DOHH2 (cell line): ENCODE results near the gene TXLNB.
"Not testable (repeated sequence)": the region's sequence is repeated elsewhere in the genome, so short reads cannot be mapped to it uniquely, and the experiment has no call there.

Experiments used
- H3F3A ChIP-seq: fragments of 200-600 bp; sonication (generic), shearing (Covaris generic); 2 replicates; pipeline ENCODE4 v1.6.0; 2016; ENCODE audit warnings: antibody characterized with exemption, mild to moderate bottlenecking; ENCODE audit not compliant: control insufficient read depth, insufficient read depth
- H3K27ac ChIP-seq: fragments of 200-600 bp; sonication (generic); 2 replicates; pipeline ENCODE4 v1.5.1; 2014; ENCODE audit warnings: low read depth, mild to moderate bottlenecking, low read length, moderate library complexity
- H3K27me3 ChIP-seq: fragments of 200-600 bp; sonication (generic); 2 replicates; pipeline ENCODE4 v1.6.1; 2014; ENCODE audit warnings: mild to moderate bottlenecking, low read length, mixed read lengths; ENCODE audit not compliant: control insufficient read depth
- H3K36me3 ChIP-seq: fragments of 200-600 bp; sonication (generic); 2 replicates; pipeline ENCODE4 v1.6.1; 2014; ENCODE audit warnings: mild to moderate bottlenecking, low read length, moderate library complexity, mixed read lengths; ENCODE audit not compliant: control insufficient read depth
- H3K4me1 ChIP-seq: fragments of 200-600 bp; sonication (generic); 2 replicates; pipeline ENCODE4 v1.6.1; 2014; ENCODE audit warnings: mild to moderate bottlenecking, low read length, mixed read lengths; ENCODE audit not compliant: control insufficient read depth
- H3K4me2 ChIP-seq: fragments of 200-600 bp; sonication (generic); 2 replicates; pipeline ENCODE4 v1.6.0; 2014; ENCODE audit warnings: mild to moderate bottlenecking, low read length, moderate library complexity
- H3K4me3 ChIP-seq: fragments of 200-600 bp; sonication (generic); 2 replicates; pipeline ENCODE4 v1.5.1; 2014; ENCODE audit warnings: mild to moderate bottlenecking, low read length, mixed read lengths
- H3K79me2 ChIP-seq: fragments of 200-600 bp; sonication (generic); 2 replicates; pipeline ENCODE4 v1.6.1; 2014; ENCODE audit warnings: mild to moderate bottlenecking, low read length, mixed read lengths; ENCODE audit not compliant: control insufficient read depth
- H3K9me2 ChIP-seq: fragments of 200-600 bp; sonication (generic); replicated peaks from 2 replicates; pipeline ENCODE4 v1.6.1; 2014; ENCODE audit warnings: mild to moderate bottlenecking, low read length, mixed read lengths; ENCODE audit not compliant: control insufficient read depth
- H3K9me3 ChIP-seq: fragments of 200-600 bp; sonication (generic); 2 replicates; pipeline ENCODE4 v1.6.1; 2014; ENCODE audit warnings: antibody characterized with exemption, low read length, mixed read lengths; ENCODE audit not compliant: control insufficient read depth, insufficient read depth
- H4K20me1 ChIP-seq: fragments of 200-600 bp; sonication (generic); 2 replicates; pipeline ENCODE4 v1.6.0; 2014; ENCODE audit warnings: low read depth, mild to moderate bottlenecking, antibody characterized with exemption, low read length, moderate library complexity; ENCODE audit not compliant: control insufficient read depth, insufficient read depth
- EZH2phosphoT487 ChIP-seq: fragments of 200-600 bp; sonication (generic); IDR thresholded peaks from 2 replicates; pipeline ENCODE4 v1.6.1; 2017; ENCODE audit warnings: borderline replicate concordance, mild to moderate bottlenecking, antibody characterized with exemption, low read length, moderate library complexity, mixed read lengths
- TF ChIP-seq, protein P1 (sequence below): fragments of 200-600 bp; sonication (generic); IDR thresholded peaks from one replicate; pipeline ENCODE4 v1.5.1; 2014; ENCODE audit warnings: antibody characterized with exemption, mild to moderate bottlenecking, low read depth, low read length; ENCODE audit not compliant: poor library complexity, severe bottlenecking

TXLNB gene

GRCh38 chr6:139219271-139219729 lies 72.5 kb downstream of the TXLNB start:
- H3K4me2 ChIP-seq, result peak overlapping the region; percentile 96

GRCh38 chr6:139212460-139212859 lies 79.3 kb downstream of the TXLNB start:
- H3F3A ChIP-seq, H3K36me3 ChIP-seq, H3K4me1 ChIP-seq, H4K20me1 ChIP-seq, H3K4me2 ChIP-seq, H3K27me3 ChIP-seq, H3K9me3 ChIP-seq, H3K9me2 ChIP-seq, H3K4me3 ChIP-seq, H3K27ac ChIP-seq, H3K79me2 ChIP-seq: not testable (repeated sequence)

More at GRCh38 chr6:139219271-139219729, 72.5 kb downstream of the TXLNB start:
- Histone ChIP-seq H4K20me1 (no peaks in the 10 kb centered on the region), H3K27ac (peak overlapping the region; percentile 75), H3K9me2 (no peaks in the 10 kb centered on the region), H3F3A (no peaks in the 10 kb centered on the region), H3K36me3 (peaks cover 7% of the 10 kb centered on the region; the same call in 1 of the 2 replicates), H3K79me2 (peaks cover 5% of the 10 kb centered on the region), H3K4me3 (peak overlapping the region; percentile 84), H3K9me3 (no peaks in the 10 kb centered on the region), H3K27me3 (no peaks in the 10 kb centered on the region), H3K4me1 (peaks cover 40% of the 10 kb centered on the region)
- TF ChIP-seq, protein P1, sequence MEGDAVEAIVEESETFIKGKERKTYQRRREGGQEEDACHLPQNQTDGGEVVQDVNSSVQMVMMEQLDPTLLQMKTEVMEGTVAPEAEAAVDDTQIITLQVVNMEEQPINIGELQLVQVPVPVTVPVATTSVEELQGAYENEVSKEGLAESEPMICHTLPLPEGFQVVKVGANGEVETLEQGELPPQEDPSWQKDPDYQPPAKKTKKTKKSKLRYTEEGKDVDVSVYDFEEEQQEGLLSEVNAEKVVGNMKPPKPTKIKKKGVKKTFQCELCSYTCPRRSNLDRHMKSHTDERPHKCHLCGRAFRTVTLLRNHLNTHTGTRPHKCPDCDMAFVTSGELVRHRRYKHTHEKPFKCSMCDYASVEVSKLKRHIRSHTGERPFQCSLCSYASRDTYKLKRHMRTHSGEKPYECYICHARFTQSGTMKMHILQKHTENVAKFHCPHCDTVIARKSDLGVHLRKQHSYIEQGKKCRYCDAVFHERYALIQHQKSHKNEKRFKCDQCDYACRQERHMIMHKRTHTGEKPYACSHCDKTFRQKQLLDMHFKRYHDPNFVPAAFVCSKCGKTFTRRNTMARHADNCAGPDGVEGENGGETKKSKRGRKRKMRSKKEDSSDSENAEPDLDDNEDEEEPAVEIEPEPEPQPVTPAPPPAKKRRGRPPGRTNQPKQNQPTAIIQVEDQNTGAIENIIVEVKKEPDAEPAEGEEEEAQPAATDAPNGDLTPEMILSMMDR, result peak; percentile 91
- no peak for TF ChIP-seq EZH2phosphoT487

DNA sequence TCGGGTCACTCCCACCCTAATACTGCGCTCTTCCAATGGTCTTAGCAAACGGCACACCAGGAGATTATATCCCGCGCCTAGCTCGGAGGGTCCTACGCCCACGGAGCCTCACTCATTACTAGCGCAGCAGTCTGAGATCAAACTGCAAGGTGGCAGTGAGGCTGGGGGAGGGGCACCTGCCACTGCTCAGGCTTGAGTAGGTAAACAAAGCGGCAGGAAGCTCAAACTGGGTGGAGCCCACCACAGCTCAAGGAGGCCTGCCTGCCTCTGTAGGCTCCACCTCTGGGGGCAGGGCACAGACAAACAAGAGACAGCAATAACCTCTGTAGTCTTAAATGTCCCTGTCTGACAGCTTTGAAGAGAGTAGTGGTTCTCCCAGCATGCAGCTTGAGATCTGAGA lies 81.0 kb downstream of the TXLNB start:
- H3K4me3 ChIP-seq, H3K27ac ChIP-seq, H3K36me3 ChIP-seq, H3K9me2 ChIP-seq, H3K79me2 ChIP-seq, H3K27me3 ChIP-seq, H4K20me1 ChIP-seq, H3F3A ChIP-seq, H3K4me2 ChIP-seq, H3K9me3 ChIP-seq, H3K4me1 ChIP-seq: not testable (repeated sequence)

DNA sequence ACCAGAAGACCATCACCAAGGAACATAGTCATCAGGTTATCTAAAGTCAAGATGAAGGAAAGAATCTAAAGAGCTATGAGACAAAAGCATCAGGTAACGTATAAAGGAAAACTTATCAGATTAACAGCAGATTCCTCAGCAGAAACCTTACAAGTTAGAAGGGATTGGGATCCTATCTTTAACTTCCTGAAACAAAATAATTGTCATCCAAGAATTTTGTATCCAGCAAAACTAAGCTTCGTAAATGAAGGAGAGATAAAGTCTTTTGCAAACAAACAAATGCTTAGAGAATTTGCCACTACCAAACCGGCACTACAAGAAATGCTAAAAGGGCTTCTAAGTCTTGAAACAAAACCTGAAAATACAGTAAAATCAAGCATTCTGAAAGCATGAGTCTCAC lies 86.0 kb downstream of the TXLNB start:
- Histone ChIP-seq H3K4me1 (peaks cover 4% of the 10 kb centered on the region; the same call in 1 of the 2 replicates), H4K20me1 (no peaks in the 10 kb centered on the region), H3K27me3 (no peaks in the 10 kb centered on the region), H3K27ac (no peak overlapping the region), H3K9me3 (peaks cover 4% of the 10 kb centered on the region; the same call in 1 of the 2 replicates), H3K9me2 (no peaks in the 10 kb centered on the region), H3F3A (no peaks in the 10 kb centered on the region), H3K79me2 (no peaks in the 10 kb centered on the region), H3K4me2 (no peak overlapping the region), H3K36me3 (no peaks in the 10 kb centered on the region), H3K4me3 (no peak overlapping the region)
- TF ChIP-seq EZH2phosphoT487, result no peak
- TF ChIP-seq, protein P1, result no peak
